GM12864 (cell line): ENCODE results near the gene FAM237A.

Experiments used
- DNase-seq: peaks from one replicate; pipeline ENCODE4 v3.0.0-alpha.2; 2011; ENCODE audit warnings: low read depth
- H3K4me3 ChIP-seq: 2 replicates; pipeline ENCODE4 v1.5.1; 2011; ENCODE audit warnings: mild to moderate bottlenecking, low read depth, low read length, control low read depth
- CTCF ChIP-seq: IDR thresholded peaks from 2 replicates; pipeline ENCODE4 v1.5.1; 2011; ENCODE audit warnings: low read depth, mild to moderate bottlenecking, moderate library complexity, low read length, control low read depth, inconsistent platforms; ENCODE audit errors: missing control alignments

Gene FAM237A

GRCh38 chr2:206615417-206616089, 26.7 kb upstream of the FAM237A start:
- no peak for DNase-seq
- H3K4me3 ChIP-seq = no peak overlapping the region
- TF ChIP-seq CTCF = no peak

- no peak for DNase-seq
- no peak for TF ChIP-seq CTCF
Measured at GRCh38 chr2:206616151-206616550, 26.1 kb upstream of the FAM237A start.

GRCh38 chr2:206619011-206619410, 23.3 kb upstream of the FAM237A start:
- no peak for TF ChIP-seq CTCF
- no peak for DNase-seq
- H3K4me3 ChIP-seq = no peak overlapping the region

More at GRCh38 chr2:206616151-206616550, 26.1 kb upstream of the FAM237A start:
- no peak overlapping the region for H3K4me3 ChIP-seq

- no peak overlapping the region for H3K4me3 ChIP-seq
- TF ChIP-seq CTCF = no peak
- DNase-seq = no peak
Measured at GRCh38 chr2:206626108-206626507, 16.2 kb upstream of the FAM237A start.

- TF ChIP-seq CTCF = no peak
- DNase-seq = no peak
- H3K4me3 ChIP-seq = no peak overlapping the region
Measured at GRCh38 chr2:206627632-206628031, 14.7 kb upstream of the FAM237A start.

- no peak for DNase-seq
- H3K4me3 ChIP-seq = no peak overlapping the region
- TF ChIP-seq CTCF = no peak
Measured at GRCh38 chr2:206631340-206631739, 10.9 kb upstream of the FAM237A start.

- no peak for TF ChIP-seq CTCF
- H3K4me3 ChIP-seq = no peak overlapping the region
- DNase-seq = no peak
Measured at GRCh38 chr2:206635015-206635414, 7.3 kb upstream of the FAM237A start.
